ENCODE data around the gene BCL3. TPM values are rescaled to one million over a fixed set of nuclear protein-coding genes. Genes with fewer than 3 reads are reported as not detected.

The BCL3 gene
- polyA plus RNA-seq, 1 of the 3 experiments (the other 2 are of a cell fraction) = 19.2 TPM

DNA sequence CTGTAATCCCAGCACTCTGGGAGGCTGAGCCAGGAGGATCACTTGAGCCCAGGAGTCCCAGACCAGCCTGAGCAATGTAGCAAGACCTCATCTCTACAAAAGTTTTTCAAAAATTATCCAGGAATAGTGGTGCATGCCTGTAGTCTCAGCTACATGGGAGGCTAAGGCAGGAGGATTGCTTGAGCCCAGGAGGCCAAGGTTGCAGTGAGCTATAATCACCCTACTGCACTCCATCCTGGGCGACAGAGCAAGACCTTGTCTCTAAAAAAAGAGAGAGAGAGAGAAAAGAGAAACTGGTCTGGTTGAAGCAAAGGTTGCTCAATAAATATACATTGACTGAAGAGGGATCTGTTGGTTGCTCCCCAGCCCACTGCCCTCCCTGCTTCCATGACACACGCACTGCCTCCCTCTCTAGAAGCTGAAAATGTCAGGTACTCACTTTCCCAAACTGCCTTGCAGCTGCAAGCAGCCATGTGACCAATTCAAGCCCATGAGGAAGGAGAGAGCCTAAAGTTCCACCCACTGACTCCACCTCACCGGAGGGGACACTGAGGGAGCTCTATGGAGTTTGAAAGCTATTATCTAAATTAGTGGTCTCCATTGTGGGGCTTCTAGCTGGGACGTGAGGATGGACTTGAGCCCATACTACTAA lies 35.5 kb upstream of the BCL3 start:
- no peak overlapping the region for H3K27ac ChIP-seq (ENCODE audit: low read depth in 2 of 2, low read length in 1 of 2)
- H3K27me3 ChIP-seq (ENCODE audit: insufficient read depth) = no peaks in the 10 kb centered on the region
- peaks cover 8% of the 10 kb centered on the region for H3F3A ChIP-seq (replicated peaks; ENCODE audit: insufficient read depth)
- no peaks in the 10 kb centered on the region for H3K9me2 ChIP-seq
- no peak overlapping the region for H2AFZ ChIP-seq (ENCODE audit: low read depth)
- no peak overlapping the region for H3K9ac ChIP-seq
- no peak overlapping the region for H3K4me2 ChIP-seq
- H3K79me2 ChIP-seq (ENCODE audit: insufficient read depth) = no peaks in the 10 kb centered on the region
- POLR2A ChIA-PET = no interaction called here
- DNase-seq = no peak
- no peaks in the 10 kb centered on the region for H3K4me1 ChIP-seq (ENCODE audit: control insufficient read depth in 1 of 2, insufficient read depth in 2 of 2, low read depth in 1 of 2, low read length in 1 of 2)
- no peaks in the 10 kb centered on the region for H3K36me3 ChIP-seq (replicated peaks in 1 of 2; ENCODE audit: control insufficient read depth in 1 of 2, insufficient read depth in 2 of 2, low read length in 1 of 2)
- WGBS (ENCODE audit: low lambda C conversion rate) = 40% methylated on average over 4 of the region's 4 CpGs
- no peak for TF ChIP-seq EP300 (IDR thresholded peaks at IDR 0.05; ENCODE audit: borderline replicate concordance in 1 of 2, low read depth in 1 of 2, low read length in 1 of 2)
- no peak for TF ChIP-seq CTCF (IDR thresholded peaks at IDR 0.05)
- TF ChIP-seq, protein P1, sequence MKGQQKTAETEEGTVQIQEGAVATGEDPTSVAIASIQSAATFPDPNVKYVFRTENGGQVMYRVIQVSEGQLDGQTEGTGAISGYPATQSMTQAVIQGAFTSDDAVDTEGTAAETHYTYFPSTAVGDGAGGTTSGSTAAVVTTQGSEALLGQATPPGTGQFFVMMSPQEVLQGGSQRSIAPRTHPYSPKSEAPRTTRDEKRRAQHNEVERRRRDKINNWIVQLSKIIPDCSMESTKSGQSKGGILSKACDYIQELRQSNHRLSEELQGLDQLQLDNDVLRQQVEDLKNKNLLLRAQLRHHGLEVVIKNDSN (IDR thresholded peaks at IDR 0.05; ENCODE audit: borderline replicate concordance, low read depth) = peak; percentile 88
- no peak for TF ChIP-seq TCF12 (IDR thresholded peaks at IDR 0.05)
- TF ChIP-seq, protein P2, sequence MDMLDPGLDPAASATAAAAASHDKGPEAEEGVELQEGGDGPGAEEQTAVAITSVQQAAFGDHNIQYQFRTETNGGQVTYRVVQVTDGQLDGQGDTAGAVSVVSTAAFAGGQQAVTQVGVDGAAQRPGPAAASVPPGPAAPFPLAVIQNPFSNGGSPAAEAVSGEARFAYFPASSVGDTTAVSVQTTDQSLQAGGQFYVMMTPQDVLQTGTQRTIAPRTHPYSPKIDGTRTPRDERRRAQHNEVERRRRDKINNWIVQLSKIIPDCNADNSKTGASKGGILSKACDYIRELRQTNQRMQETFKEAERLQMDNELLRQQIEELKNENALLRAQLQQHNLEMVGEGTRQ (IDR thresholded peaks at IDR 0.05; ENCODE audit: borderline replicate concordance, low read depth, low read length) = no peak; the same call in 1 of the 2 replicates
- TF ChIP-seq, protein P3, sequence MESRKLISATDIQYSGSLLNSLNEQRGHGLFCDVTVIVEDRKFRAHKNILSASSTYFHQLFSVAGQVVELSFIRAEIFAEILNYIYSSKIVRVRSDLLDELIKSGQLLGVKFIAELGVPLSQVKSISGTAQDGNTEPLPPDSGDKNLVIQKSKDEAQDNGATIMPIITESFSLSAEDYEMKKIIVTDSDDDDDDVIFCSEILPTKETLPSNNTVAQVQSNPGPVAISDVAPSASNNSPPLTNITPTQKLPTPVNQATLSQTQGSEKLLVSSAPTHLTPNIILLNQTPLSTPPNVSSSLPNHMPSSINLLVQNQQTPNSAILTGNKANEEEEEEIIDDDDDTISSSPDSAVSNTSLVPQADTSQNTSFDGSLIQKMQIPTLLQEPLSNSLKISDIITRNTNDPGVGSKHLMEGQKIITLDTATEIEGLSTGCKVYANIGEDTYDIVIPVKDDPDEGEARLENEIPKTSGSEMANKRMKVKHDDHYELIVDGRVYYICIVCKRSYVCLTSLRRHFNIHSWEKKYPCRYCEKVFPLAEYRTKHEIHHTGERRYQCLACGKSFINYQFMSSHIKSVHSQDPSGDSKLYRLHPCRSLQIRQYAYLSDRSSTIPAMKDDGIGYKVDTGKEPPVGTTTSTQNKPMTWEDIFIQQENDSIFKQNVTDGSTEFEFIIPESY (IDR thresholded peaks at IDR 0.05; ENCODE audit: borderline replicate concordance, low read depth) = no peak
- no peak for TF ChIP-seq YY1 (IDR thresholded peaks at IDR 0.05; ENCODE audit: low read depth)
- CTCF ChIA-PET = interaction anchor here (0.8 to 5.2 kb wide), 5 partner anchors 11 to 151 kb away, joined by 3 to 57 read pairs (median 4); no protein-coding TSS in a partner anchor
- H4K20me1 ChIP-seq (ENCODE audit: insufficient read depth) = no peaks in the 10 kb centered on the region
- no peak overlapping the region for H3K4me3 ChIP-seq (ENCODE audit: low read depth in 2 of 2, low read length in 1 of 2)
- no peaks in the 10 kb centered on the region for H3K9me3 ChIP-seq

GRCh38 chr19:44714597-44715169 lies 33.8 kb upstream of the BCL3 start:
- Histone ChIP-seq H3K9me3 (no peaks in the 10 kb centered on the region), H4K20me1 (ENCODE audit: insufficient read depth) (no peaks in the 10 kb centered on the region), H3K36me3 (replicated peaks in 1 of 2; ENCODE audit: control insufficient read depth in 1 of 2, insufficient read depth in 2 of 2, low read length in 1 of 2) (no peaks in the 10 kb centered on the region), H3K4me3 (ENCODE audit: low read depth in 2 of 2, low read length in 1 of 2) (no peak overlapping the region; a peak in 1 of 4 replicates), H3K79me2 (ENCODE audit: insufficient read depth) (no peaks in the 10 kb centered on the region), H3F3A (replicated peaks; ENCODE audit: insufficient read depth) (peaks cover 12% of the 10 kb centered on the region), H3K9me2 (no peaks in the 10 kb centered on the region), H3K9ac (no peak overlapping the region), H3K4me2 (no peak overlapping the region), H3K27me3 (ENCODE audit: insufficient read depth) (no peaks in the 10 kb centered on the region), H2AFZ (ENCODE audit: low read depth) (no peak overlapping the region), H3K4me1 (ENCODE audit: control insufficient read depth in 1 of 2, insufficient read depth in 2 of 2, low read depth in 1 of 2, low read length in 1 of 2) (peaks cover 0 to 9% of the 10 kb centered on the region in 2 experiments; a peak in 3 of 4 replicates), H3K27ac (ENCODE audit: low read depth in 2 of 2, low read length in 1 of 2) (no peak overlapping the region)
- ChIA-PET POLR2A (no interaction called here), CTCF (interaction anchor here (0.7 to 21.3 kb wide), 5 partner anchors 9 to 94 kb away, joined by 4 to 598 read pairs (median 15); partner anchors contain the start of genes BCAM and CBLC)
- TF ChIP-seq TCF12 (IDR thresholded peaks at IDR 0.05) = no peak
- TF ChIP-seq SIN3A (IDR thresholded peaks at IDR 0.05; ENCODE audit: borderline replicate concordance, low read depth, low read length) = no peak
- no peak for TF ChIP-seq FOSL2 (IDR thresholded peaks at IDR 0.05; ENCODE audit: borderline replicate concordance, low read depth)
- TF ChIP-seq MEF2A (IDR thresholded peaks at IDR 0.05; ENCODE audit: borderline replicate concordance, low read depth) = no peak
- TF ChIP-seq, protein P2 (IDR thresholded peaks at IDR 0.05; ENCODE audit: borderline replicate concordance, low read depth, low read length) = no peak
- DNase-seq = no peak
- 17% methylated on average over 2 of the region's 2 CpGs for WGBS (ENCODE audit: low lambda C conversion rate)

Data from SK-N-SH (cell line).